A549 treated with Hydrocortisone at 1 μM for 4 hours (cell line): ENCODE measurements around the gene DPY19L1. TPM values are rescaled to one million over a fixed set of nuclear protein-coding genes. Genes with fewer than 3 reads are reported as not detected.

Experiments
- total RNA-seq: library from RNA; stranded (reverse); fragments of 200-300 nt; extraction: Qiagen RNA extraction; gene quantifications from 5 replicates; pipeline ENCODE4 v1.2.3, GENCODE V29; 2022

DPY19L1 gene
- 35.5 to 47.0 TPM (median 41.8 TPM) in 5 replicates for total RNA-seq

GRCh38 chr7:35037211-35037525, at the start of gene DPY19L1:
TSS of gene DPY19L1 (minus strand) at chr7:35037485. CDS start at chr7:35037394, 91 bp downstream.

Other genes starting within 250 kb of the DPY19L1 start
- 1.4 to 2.9 TPM (median 2.2 TPM) in 5 replicates for gene TBX20, start 216.6 kb upstream of the DPY19L1 start, total RNA-seq